Right atrium auricular region (tissue), 2 donors: ENCODE results near the gene SMIM35. TPM values are rescaled to one million over a fixed set of nuclear protein-coding genes. Genes with fewer than 3 reads are reported as not detected.

ENCODE experiments used
- DNase-seq: peaks from one replicate; pipeline ENCODE4 v3.0.0-alpha.2; 2019; ENCODE audit warnings: low spot score
- H3K27ac ChIP-seq, 2 donors: fragments of 200-600 bp; sonication (generic); 1 replicate in 1 of 2; 2 replicates in 1 of 2; pipeline ENCODE4 v1.5.1; 2016 to 2019
- H3K27me3 ChIP-seq, 2 donors: fragments of 200-600 bp; sonication (generic); one replicate each; pipeline versions ENCODE4 v1.5.1 to v1.6.0; 2017 to 2019
- H3K36me3 ChIP-seq: fragments of 200-600 bp; sonication (generic); one replicate; pipeline ENCODE4 v1.5.1; 2016
- H3K4me1 ChIP-seq, 2 donors: fragments of 200-600 bp; sonication (generic); one replicate each; pipeline versions ENCODE4 v1.5.1 to v1.6.0; 2017 to 2019
- H3K4me3 ChIP-seq, 2 donors: fragments of 200-600 bp; sonication (generic); 1 replicate in 1 of 2; 2 replicates in 1 of 2; pipeline ENCODE4 v1.5.1; 2017 to 2019; ENCODE audit warnings: mild to moderate bottlenecking in 1 of 2, moderate library complexity in 1 of 2
- H3K9me3 ChIP-seq, 2 donors: fragments of 200-600 bp; sonication (generic); one replicate each; pipeline ENCODE4 v1.5.1; 2019
- total RNA-seq, 2 donors: library from RNA; depleted of rRNA; stranded (reverse); fragments of >200 nt; gene quantifications; one replicate each; pipeline ENCODE4 v1.1.0, GENCODE V29; 2016
- TF ChIP-seq, protein P1 (sequence below), 2 donors: fragments of 200-600 bp; sonication (generic); IDR thresholded peaks; one replicate each; pipeline ENCODE4 v1.5.1; 2019; ENCODE audit warnings: antibody characterized with exemption in 2 of 2

SMIM35 gene
- total RNA-seq, 2 donors from 2014 or later, result not detected

DNA sequence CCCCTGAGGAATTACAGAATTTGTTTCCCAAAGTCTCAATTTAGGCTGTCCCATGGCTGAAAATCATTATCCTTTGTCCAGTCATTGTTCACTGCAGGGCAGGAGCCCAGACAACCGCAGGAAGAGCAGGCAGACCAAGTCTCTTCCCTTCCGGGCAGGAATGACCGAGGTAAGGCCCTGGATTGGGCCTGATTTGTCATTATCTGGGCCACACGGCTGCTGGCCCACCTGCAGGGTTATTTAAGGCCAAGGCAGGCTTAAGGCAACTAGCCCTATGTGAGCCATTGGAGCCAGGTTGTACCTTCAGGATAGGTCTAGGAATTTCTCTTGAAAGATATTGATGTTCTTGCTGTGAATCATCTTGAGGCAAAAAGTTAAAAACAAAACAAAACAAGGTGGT lies 110.3 kb downstream of the SMIM35 start:
- no peak for DNase-seq
- no peaks in the 10 kb centered on the region for H3K36me3 ChIP-seq
- no peak overlapping the region for H3K4me3 ChIP-seq
- no peaks in the 10 kb centered on the region for H3K9me3 ChIP-seq
- TF ChIP-seq, protein P1, sequence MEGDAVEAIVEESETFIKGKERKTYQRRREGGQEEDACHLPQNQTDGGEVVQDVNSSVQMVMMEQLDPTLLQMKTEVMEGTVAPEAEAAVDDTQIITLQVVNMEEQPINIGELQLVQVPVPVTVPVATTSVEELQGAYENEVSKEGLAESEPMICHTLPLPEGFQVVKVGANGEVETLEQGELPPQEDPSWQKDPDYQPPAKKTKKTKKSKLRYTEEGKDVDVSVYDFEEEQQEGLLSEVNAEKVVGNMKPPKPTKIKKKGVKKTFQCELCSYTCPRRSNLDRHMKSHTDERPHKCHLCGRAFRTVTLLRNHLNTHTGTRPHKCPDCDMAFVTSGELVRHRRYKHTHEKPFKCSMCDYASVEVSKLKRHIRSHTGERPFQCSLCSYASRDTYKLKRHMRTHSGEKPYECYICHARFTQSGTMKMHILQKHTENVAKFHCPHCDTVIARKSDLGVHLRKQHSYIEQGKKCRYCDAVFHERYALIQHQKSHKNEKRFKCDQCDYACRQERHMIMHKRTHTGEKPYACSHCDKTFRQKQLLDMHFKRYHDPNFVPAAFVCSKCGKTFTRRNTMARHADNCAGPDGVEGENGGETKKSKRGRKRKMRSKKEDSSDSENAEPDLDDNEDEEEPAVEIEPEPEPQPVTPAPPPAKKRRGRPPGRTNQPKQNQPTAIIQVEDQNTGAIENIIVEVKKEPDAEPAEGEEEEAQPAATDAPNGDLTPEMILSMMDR (IDR thresholded peaks at IDR 0.05), result no peak
- no peak overlapping the region for H3K27ac ChIP-seq
- no peaks in the 10 kb centered on the region for H3K27me3 ChIP-seq
- H3K4me1 ChIP-seq, result peaks cover 0 to 18% of the 10 kb centered on the region in 2 donors

DNA sequence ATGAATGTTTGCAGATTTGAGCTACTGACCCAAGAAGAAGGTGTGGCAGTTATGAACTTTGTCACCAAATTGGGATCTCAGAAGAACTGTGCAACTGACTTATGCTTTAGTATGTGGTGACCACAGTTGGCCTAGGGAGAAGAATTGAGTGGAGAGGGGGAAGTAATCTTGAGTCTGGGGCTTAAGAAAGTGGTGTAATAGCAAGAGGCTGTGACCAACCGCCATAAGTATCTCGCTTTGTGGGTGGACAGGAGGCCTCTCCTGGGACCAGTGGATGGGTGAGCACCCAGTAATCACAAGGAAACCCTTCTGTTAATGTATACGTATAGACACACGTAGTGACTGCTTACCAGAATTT lies 113.3 kb downstream of the SMIM35 start:
- peaks cover 0 to 9% of the 10 kb centered on the region in 2 donors for H3K4me1 ChIP-seq
- H3K36me3 ChIP-seq, result no peaks in the 10 kb centered on the region
- TF ChIP-seq, protein P1 (IDR thresholded peaks at IDR 0.05), result no peak
- H3K9me3 ChIP-seq, result no peaks in the 10 kb centered on the region
- no peaks in the 10 kb centered on the region for H3K27me3 ChIP-seq
- no peak overlapping the region for H3K4me3 ChIP-seq
- peak; percentile 16 for DNase-seq
- no peak overlapping the region for H3K27ac ChIP-seq

DNA sequence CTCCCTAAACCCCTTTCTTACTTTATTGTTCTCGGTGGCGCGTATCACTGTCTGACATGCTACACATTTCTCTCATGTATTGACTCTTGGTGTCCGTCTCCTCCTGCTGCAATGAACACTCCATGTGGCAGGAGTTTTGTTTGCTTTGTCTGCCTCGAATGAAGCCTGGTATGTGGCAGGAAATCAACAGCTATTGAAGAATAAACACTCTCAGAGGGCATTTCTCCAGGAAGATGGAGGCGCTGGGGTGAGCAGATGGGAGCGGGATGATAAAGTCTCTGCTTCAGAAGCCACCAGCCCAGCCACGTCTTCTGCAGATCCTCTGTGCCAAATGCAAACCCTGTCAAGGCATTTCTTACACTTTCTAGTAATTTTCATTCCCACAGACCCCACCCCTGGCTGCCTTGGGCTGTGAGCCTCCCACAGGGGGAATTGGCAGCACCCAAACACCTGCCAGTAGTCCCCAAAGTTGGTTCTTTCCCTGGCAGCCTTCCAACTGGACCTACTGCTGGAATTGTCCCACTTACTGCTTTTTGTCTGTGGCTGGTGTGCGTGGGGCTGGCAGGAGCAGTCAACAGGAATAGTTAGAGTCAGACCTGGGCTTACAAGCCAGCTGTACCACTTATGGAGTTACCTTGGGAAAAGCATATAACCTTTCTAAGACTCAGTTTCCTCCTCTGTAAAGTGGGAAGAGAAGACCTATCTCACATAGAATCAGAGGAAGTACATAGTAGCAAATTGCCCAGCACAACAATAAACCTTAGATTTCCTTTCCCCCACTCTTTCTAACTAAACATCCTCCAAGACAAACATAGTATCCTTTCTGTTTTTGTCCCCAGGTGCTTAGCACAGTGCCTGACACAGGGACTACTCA lies 113.9 kb downstream of the SMIM35 start:
- TF ChIP-seq, protein P1 (IDR thresholded peaks at IDR 0.05), result no peak
- DNase-seq, result no peak
- Histone ChIP-seq H3K36me3 (no peaks in the 10 kb centered on the region), H3K4me3 (no peak overlapping the region), H3K4me1 (peaks cover 0 to 5% of the 10 kb centered on the region in 2 donors), H3K9me3 (no peaks in the 10 kb centered on the region), H3K27ac (no peak overlapping the region), H3K27me3 (no peaks in the 10 kb centered on the region)

DNA sequence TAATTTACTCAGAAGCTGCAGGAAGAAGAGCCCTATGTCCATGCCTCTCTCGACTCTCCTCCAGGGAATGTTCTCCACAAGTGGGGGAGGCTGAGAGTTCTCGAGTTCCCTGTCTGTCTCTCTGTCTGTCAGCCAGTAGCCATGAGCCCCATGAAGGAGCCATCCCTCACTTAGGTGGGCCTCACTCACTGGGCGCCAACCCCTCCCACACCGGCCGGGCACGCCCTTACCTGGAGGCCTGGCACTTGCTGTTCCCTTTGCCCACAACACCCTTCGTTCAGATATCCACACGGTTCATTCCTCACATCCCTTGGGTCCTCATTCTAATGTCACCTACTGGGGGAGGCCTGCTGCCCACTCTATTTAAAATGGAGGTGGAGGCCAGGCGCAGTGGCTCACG lies 114.7 kb downstream of the SMIM35 start:
- no peaks in the 10 kb centered on the region for H3K27me3 ChIP-seq
- no peak for DNase-seq
- TF ChIP-seq, protein P1 (IDR thresholded peaks at IDR 0.05), result no peak
- no peak overlapping the region for H3K27ac ChIP-seq
- H3K36me3 ChIP-seq, result no peaks in the 10 kb centered on the region
- H3K9me3 ChIP-seq, result no peaks in the 10 kb centered on the region
- no peak overlapping the region for H3K4me3 ChIP-seq
- H3K4me1 ChIP-seq, result peaks cover 0 to 5% of the 10 kb centered on the region in 2 donors

DNA sequence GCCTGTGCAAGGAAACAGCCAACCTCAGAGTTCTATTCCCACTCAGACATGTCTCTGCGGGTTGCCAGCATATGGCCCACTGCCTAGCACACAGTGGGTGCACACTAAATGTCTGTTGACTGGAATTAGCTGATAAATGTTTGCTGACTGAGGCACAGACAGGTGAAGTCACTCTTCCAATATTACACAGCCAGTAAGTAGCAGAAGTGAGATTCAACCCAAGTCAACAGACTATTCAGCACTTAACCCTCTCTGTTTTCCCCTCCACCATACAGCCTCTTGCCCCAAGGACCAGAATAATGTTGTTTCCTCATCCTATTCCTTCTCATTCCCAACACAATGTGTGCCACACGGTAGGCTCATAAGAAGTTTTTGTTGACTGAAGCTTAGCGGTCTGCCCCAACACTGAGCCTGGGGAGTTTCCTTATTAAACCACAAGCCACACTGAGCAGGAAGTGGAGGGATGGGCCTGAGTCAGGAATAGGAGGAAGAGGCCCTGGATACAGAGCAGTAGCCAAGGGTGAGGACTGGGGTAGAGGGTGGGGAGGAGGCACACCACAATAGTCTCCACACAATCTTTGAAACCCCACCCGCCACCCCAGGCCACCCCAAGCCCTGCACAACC lies 116.3 kb downstream of the SMIM35 start:
- H3K9me3 ChIP-seq, result no peaks in the 10 kb centered on the region
- no peak overlapping the region for H3K27ac ChIP-seq
- H3K4me3 ChIP-seq, result no peak overlapping the region
- TF ChIP-seq, protein P1 (IDR thresholded peaks at IDR 0.05), result no peak
- H3K27me3 ChIP-seq, result no peaks in the 10 kb centered on the region
- DNase-seq, result no peak
- no peaks in the 10 kb centered on the region for H3K36me3 ChIP-seq
- H3K4me1 ChIP-seq, result peaks cover 0 to 5% of the 10 kb centered on the region in 2 donors
